ENCODE data around the gene SEMA3C. TPM values are rescaled to one million over a fixed set of nuclear protein-coding genes. Genes with fewer than 3 reads are reported as not detected.

The SEMA3C gene
- total RNA-seq, 2 experiments from 2014 or later, result 0.08 TPM

DNA sequence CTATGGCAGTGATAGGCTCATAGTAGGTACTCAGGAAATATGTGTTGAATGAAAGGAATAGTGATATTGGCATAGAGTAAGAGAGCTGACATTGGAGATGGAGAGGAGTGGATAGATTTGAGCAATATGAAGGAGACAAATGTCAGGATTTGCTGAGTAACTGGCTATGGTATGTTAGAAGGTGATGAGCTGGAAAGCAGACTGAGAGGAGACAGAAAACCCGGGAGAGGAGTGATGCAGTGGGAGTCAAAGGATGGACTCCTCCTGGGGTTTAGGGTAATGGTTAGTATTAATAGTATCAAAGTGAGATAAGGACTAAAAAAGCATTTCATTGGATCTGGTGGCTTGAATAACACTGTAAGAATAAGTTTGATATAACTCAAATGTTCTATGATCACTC is 215.6 kb downstream of the SEMA3C start:
- POLR2A ChIA-PET, result no interaction called here
- H3K27me3 Mint-ChIP-seq, result no peaks in the 10 kb centered on the region

DNA sequence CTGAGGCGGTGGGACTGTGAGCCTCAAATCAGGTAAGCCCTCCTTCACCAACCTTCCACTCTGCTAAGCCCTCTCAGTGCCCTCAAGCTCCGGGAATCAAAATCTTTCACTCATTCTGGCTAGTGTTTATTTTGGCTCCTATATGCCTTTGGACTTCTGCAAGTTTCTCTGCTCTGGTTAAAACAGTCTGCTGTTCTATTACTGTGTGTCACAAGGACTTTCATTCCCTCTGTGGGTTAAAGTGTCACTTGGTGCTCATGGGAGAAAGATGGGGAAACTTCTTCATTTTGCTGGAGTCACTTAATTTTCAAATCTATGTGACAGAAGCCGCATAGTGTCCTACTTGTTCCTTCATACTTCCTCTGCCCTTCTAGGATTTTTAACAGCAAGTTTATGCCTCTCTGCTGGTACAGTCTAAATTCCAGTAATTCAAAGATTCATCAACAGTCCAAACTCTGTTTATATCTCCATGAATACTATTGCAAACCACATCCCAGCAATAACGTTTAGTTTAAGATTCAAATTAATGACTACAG is 219.1 kb downstream of the SEMA3C start:
- Histone ChIP-seq H3K4me3 (ENCODE audit: low read length) (no peak overlapping the region), H3K27ac (ENCODE audit: low read depth in 1 of 2, low read length in 2 of 2) (no peak overlapping the region), H3K9me3 (ENCODE audit: control insufficient read depth in 1 of 2, insufficient read depth in 1 of 2, low read length in 2 of 2) (no peaks in the 10 kb centered on the region), H3K36me3 (ENCODE audit: insufficient read depth, low read length) (no peaks in the 10 kb centered on the region), H3K27me3 (ENCODE audit: control insufficient read depth in 1 of 2, insufficient read depth in 2 of 2, low read length in 2 of 2) (no peaks in the 10 kb centered on the region), H3K4me1 (ENCODE audit: insufficient read depth, low read length) (no peaks in the 10 kb centered on the region)
- POLR2A ChIA-PET, result no interaction called here
- CTCF ChIA-PET, result no interaction called here
- Mint-ChIP-seq H3K27ac (no peak overlapping the region), H3K27me3 (no peaks in the 10 kb centered on the region), H3K36me3 (ENCODE audit: low read depth) (no peaks in the 10 kb centered on the region), H3K4me1 (ENCODE audit: low read depth) (no peaks in the 10 kb centered on the region), H3K4me3 (no peak overlapping the region), H3K9me3 (no peaks in the 10 kb centered on the region)
- ATAC-seq (ENCODE audit: poor library complexity) (no peak), DNase-seq (no peak)
- TF ChIP-seq, protein P1, sequence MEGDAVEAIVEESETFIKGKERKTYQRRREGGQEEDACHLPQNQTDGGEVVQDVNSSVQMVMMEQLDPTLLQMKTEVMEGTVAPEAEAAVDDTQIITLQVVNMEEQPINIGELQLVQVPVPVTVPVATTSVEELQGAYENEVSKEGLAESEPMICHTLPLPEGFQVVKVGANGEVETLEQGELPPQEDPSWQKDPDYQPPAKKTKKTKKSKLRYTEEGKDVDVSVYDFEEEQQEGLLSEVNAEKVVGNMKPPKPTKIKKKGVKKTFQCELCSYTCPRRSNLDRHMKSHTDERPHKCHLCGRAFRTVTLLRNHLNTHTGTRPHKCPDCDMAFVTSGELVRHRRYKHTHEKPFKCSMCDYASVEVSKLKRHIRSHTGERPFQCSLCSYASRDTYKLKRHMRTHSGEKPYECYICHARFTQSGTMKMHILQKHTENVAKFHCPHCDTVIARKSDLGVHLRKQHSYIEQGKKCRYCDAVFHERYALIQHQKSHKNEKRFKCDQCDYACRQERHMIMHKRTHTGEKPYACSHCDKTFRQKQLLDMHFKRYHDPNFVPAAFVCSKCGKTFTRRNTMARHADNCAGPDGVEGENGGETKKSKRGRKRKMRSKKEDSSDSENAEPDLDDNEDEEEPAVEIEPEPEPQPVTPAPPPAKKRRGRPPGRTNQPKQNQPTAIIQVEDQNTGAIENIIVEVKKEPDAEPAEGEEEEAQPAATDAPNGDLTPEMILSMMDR (IDR thresholded peaks at IDR 0.05), result no peak
- intact Hi-C loops (cut with DNase I, micrococcal nuclease), result loop anchor here in 1 of 2 experiments (10.0 kb wide), 1 partner anchor 1875 kb away; no protein-coding TSS in a partner anchor

More for the DNA sequence above, 215.6 kb downstream of the SEMA3C start:
- no peak overlapping the region for H3K27ac Mint-ChIP-seq
- H3K36me3 Mint-ChIP-seq (ENCODE audit: low read depth), result no peaks in the 10 kb centered on the region
- Histone ChIP-seq H3K27me3 (ENCODE audit: control insufficient read depth in 1 of 2, insufficient read depth in 2 of 2, low read length in 2 of 2) (no peaks in the 10 kb centered on the region), H3K9me3 (ENCODE audit: control insufficient read depth in 1 of 2, insufficient read depth in 1 of 2, low read length in 2 of 2) (peaks cover 0 to 3% of the 10 kb centered on the region in 2 experiments), H3K4me1 (ENCODE audit: insufficient read depth, low read length) (no peaks in the 10 kb centered on the region), H3K4me3 (ENCODE audit: low read length) (no peak overlapping the region), H3K27ac (ENCODE audit: low read depth in 1 of 2, low read length in 2 of 2) (no peak overlapping the region), H3K36me3 (ENCODE audit: insufficient read depth, low read length) (no peaks in the 10 kb centered on the region)
- no peak for ATAC-seq (ENCODE audit: poor library complexity)
- no peaks in the 10 kb centered on the region for H3K4me1 Mint-ChIP-seq (ENCODE audit: low read depth)
- TF ChIP-seq, protein P1 (IDR thresholded peaks at IDR 0.05), result no peak
- H3K9me3 Mint-ChIP-seq, result no peaks in the 10 kb centered on the region
- no peak overlapping the region for H3K4me3 Mint-ChIP-seq
- intact Hi-C loops (cut with DNase I, micrococcal nuclease), result no loop called here
- DNase-seq, result no peak
- CTCF ChIA-PET, result no interaction called here

DNA sequence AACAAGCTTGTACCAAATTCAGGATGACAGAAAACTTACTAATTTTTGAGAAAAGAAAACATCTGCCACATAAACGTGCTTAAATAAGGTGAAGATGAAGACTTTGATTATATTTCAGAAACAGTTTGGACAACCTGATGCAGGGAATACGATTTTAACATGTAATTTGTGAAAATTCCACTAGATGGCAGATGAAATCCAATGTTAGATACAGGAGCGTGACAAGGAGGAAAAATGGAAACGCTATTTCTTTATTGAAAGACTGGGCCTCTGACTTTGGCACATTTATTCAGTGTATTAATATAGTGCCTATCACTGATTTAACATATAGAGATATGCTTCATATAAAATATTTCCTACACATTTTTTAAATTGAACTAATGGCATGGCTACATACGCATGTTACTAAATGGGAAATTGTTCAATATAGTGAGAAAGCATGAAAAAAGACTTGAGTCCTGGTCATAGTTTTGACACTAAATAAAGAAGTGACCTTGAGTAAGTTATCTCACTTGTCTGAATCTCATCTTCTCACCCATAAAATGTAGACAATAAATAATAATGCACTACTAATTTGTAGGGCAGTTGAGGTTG is 219.7 kb downstream of the SEMA3C start:
- TF ChIP-seq, protein P1 (IDR thresholded peaks at IDR 0.05), result peak; percentile 65
- Mint-ChIP-seq H3K4me1 (ENCODE audit: low read depth) (no peaks in the 10 kb centered on the region), H3K27ac (no peak overlapping the region), H3K9me3 (no peaks in the 10 kb centered on the region), H3K4me3 (no peak overlapping the region), H3K36me3 (ENCODE audit: low read depth) (no peaks in the 10 kb centered on the region), H3K27me3 (no peaks in the 10 kb centered on the region)
- H3K4me3 ChIP-seq (ENCODE audit: low read length), result no peak overlapping the region
- ChIA-PET POLR2A (no interaction called here), CTCF (no interaction called here)
- intact Hi-C loops (cut with DNase I, micrococcal nuclease), result loop anchor here in 1 of 2 experiments (10.0 kb wide), 1 partner anchor 1876 kb away; no protein-coding TSS in a partner anchor
- DNase-seq (peak in 3 of 14 experiments; percentile 16 to 31 (median 26)), ATAC-seq (ENCODE audit: poor library complexity) (no peak)
- H3K27me3 ChIP-seq (ENCODE audit: control insufficient read depth in 1 of 2, insufficient read depth in 2 of 2, low read length in 2 of 2), result no peaks in the 10 kb centered on the region
- no peaks in the 10 kb centered on the region for H3K4me1 ChIP-seq (ENCODE audit: insufficient read depth, low read length)
- no peaks in the 10 kb centered on the region for H3K36me3 ChIP-seq (ENCODE audit: insufficient read depth, low read length)
- H3K27ac ChIP-seq (ENCODE audit: low read depth in 1 of 2, low read length in 2 of 2), result no peak overlapping the region
- H3K9me3 ChIP-seq (ENCODE audit: control insufficient read depth in 1 of 2, insufficient read depth in 1 of 2, low read length in 2 of 2), result no peaks in the 10 kb centered on the region

Data from CD4-positive, alpha-beta T cell (primary cell).